ENCODE results near the gene BCAS1. TPM values are rescaled to one million over a fixed set of nuclear protein-coding genes. Genes with fewer than 3 reads are reported as not detected.
A peak's percentile ranks its signal among the peaks of the same experiment; 100 is the strongest.

The BCAS1 gene
- total and polyA plus RNA-seq, 10 of the 15 experiments (the other 5 are each of a cell fraction or from before 2014, with no cell fraction given), result 0.21 to 1.4 (median 0.55) TPM

DNA sequence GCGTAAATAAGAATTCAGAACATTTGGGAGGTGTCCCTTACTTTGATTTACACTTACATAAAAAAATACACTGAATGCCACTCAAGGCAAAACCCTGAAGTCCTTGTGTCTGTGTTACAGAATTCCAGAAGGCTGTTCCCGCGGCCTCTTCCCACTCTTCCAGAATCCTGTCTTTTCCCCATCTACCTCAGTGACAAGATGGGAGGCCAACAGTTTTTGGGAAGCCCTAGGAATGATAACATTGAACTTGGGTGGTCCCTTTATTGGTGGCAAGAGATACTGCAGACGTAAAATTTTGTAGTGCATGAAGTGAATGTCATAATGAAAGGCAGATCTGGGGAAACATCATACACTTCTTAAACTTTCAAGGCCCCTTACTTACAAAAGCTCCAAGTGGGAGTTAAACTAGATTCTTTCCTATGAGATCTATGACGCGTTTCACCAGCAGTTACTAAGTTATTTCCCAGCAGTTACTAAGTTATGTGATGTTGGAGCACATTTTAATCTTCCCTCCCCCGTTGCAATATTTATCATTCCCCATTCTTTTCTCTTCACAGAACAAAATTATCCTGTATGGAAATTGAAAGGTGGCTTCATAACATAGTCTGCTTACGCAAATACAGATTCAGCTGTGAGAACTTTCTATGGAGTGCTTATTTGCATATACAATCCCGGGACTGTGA lies 79.5 kb downstream of the BCAS1 start:
- Histone ChIP-seq H4K20me1 (ENCODE audit: control insufficient read depth, insufficient read depth) (no peaks in the 10 kb centered on the region), H3K79me2 (ENCODE audit: control insufficient read depth, insufficient read depth, low read length) (no peaks in the 10 kb centered on the region), H3K9ac (ENCODE audit: control insufficient read depth, insufficient read depth, low read length) (no peak overlapping the region), H2AFZ (ENCODE audit: control insufficient read depth, low read depth, low read length) (no peak overlapping the region), H3K27ac (ENCODE audit: control insufficient read depth, insufficient read depth) (no peak overlapping the region), H3K9me3 (replicated peaks; ENCODE audit: control insufficient read depth, insufficient read depth, low read length) (no peaks in the 10 kb centered on the region; the same call in 2 of the 3 replicates), H3K27me3 (replicated peaks in 1 of 2; ENCODE audit: control insufficient read depth in 2 of 2, insufficient read depth in 2 of 2, low read length in 1 of 2) (no peaks in the 10 kb centered on the region; a peak in 1 of 4 replicates), H3K4me1 (ENCODE audit: control insufficient read depth, insufficient read depth, low read length) (no peaks in the 10 kb centered on the region), H3K4me2 (ENCODE audit: control insufficient read depth, insufficient read depth) (no peak overlapping the region), H3K36me3 (ENCODE audit: control insufficient read depth in 2 of 2, insufficient read depth in 2 of 2, low read length in 1 of 2) (no peaks in the 10 kb centered on the region), H3K4me3 (no peak overlapping the region)
- no peak for ATAC-seq
- SMC1A ChIA-PET (ENCODE audit: uncharacterized antibody, unreplicated experiment), result interaction anchor here (0.8 to 1.2 kb wide), 2 partner anchors 9 to 91 kb away, joined by 3 read pairs; no protein-coding TSS in a partner anchor
- RAD21 ChIA-PET (ENCODE audit: unreplicated experiment), result no interaction called here
- no peak for FAIRE-seq
- no TSS peak for BruUV-seq (replicated peaks)
- CTCF ChIA-PET, result interaction anchor here (0.7 kb wide), 1 partner anchor 10 kb away, joined by 3 read pairs; no protein-coding TSS in a partner anchor
- TF ChIP-seq TAF1 (IDR thresholded peaks at IDR 0.05; ENCODE audit: borderline replicate concordance, low read depth, low read length) (no peak), SMAD5 (IDR thresholded peaks at IDR 0.05; ENCODE audit: low read depth) (no peak), NFXL1 (IDR thresholded peaks at IDR 0.05; ENCODE audit: borderline replicate concordance) (peak; percentile 13; the same call in 1 of the 2 replicates), POU2F2 (IDR thresholded peaks at IDR 0.05; ENCODE audit: borderline replicate concordance, low read depth, low read length) (no peak)
- POLR2A ChIA-PET, result no interaction called here
- in situ Hi-C loops (cut with MboI) (no loop called here), intact Hi-C loops (cut with micrococcal nuclease; ENCODE audit: unreplicated experiment) (no loop called here)
- WGBS (ENCODE audit: insufficient coverage, insufficient replicate concordance, low lambda C conversion rate, missing lambda C conversion rate), result 77% methylated on average over 9 of the region's 9 CpGs
- DNase-seq (ENCODE audit: low read depth, low spot score), result no peak

DNA sequence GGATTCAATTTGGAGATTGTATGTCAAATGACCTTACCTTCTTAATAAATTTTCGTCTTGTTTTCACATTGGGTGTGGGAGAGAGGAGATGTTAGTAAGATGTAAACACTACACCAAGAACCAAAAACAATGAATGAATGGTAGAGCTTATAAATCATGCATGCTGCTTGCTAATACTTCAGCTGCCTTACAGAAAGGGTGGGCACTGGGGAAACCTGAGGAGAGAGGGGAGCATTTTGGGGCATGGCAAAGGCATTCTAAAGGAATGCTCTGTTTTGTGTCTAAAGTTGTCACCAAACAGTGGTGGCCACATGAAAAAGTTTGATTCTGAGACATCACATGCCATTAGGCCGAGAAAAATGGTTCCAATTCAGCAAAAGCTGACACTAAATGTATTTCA lies 80.4 kb downstream of the BCAS1 start:
- Histone ChIP-seq H3K9me3 (replicated peaks; ENCODE audit: control insufficient read depth, insufficient read depth, low read length) (no peaks in the 10 kb centered on the region; the same call in 2 of the 3 replicates), H3K4me3 (no peak overlapping the region), H3K4me1 (ENCODE audit: control insufficient read depth, insufficient read depth, low read length) (no peaks in the 10 kb centered on the region), H4K20me1 (ENCODE audit: control insufficient read depth, insufficient read depth) (no peaks in the 10 kb centered on the region), H3K36me3 (ENCODE audit: control insufficient read depth in 2 of 2, insufficient read depth in 2 of 2, low read length in 1 of 2) (no peaks in the 10 kb centered on the region), H3K79me2 (ENCODE audit: control insufficient read depth, insufficient read depth, low read length) (no peaks in the 10 kb centered on the region), H3K4me2 (ENCODE audit: control insufficient read depth, insufficient read depth) (no peak overlapping the region), H3K9ac (ENCODE audit: control insufficient read depth, insufficient read depth, low read length) (no peak overlapping the region), H2AFZ (ENCODE audit: control insufficient read depth, low read depth, low read length) (no peak overlapping the region), H3K27ac (ENCODE audit: control insufficient read depth, insufficient read depth) (no peak overlapping the region), H3K27me3 (replicated peaks in 1 of 2; ENCODE audit: control insufficient read depth in 2 of 2, insufficient read depth in 2 of 2, low read length in 1 of 2) (no peaks in the 10 kb centered on the region; a peak in 1 of 4 replicates)
- ChIA-PET CTCF (interaction anchor here (0.7 kb wide), 1 partner anchor 9 kb away, joined by 3 read pairs; no protein-coding TSS in a partner anchor), SMC1A (ENCODE audit: uncharacterized antibody, unreplicated experiment) (no interaction called here), RAD21 (ENCODE audit: unreplicated experiment) (no interaction called here), POLR2A (no interaction called here)
- DNase-seq (ENCODE audit: low read depth, low spot score) (no peak), ATAC-seq (no peak), FAIRE-seq (no peak)
- intact Hi-C loops (cut with micrococcal nuclease; ENCODE audit: unreplicated experiment) (no loop called here), in situ Hi-C loops (cut with MboI) (no loop called here)
- 11% methylated on average over 2 of the region's 2 CpGs for WGBS (ENCODE audit: insufficient coverage, insufficient replicate concordance, low lambda C conversion rate, missing lambda C conversion rate)
- no TSS peak for BruUV-seq (replicated peaks)
- TF ChIP-seq RUNX3 (IDR thresholded peaks at IDR 0.05; ENCODE audit: low read length), result no peak
- TF ChIP-seq, protein P1, sequence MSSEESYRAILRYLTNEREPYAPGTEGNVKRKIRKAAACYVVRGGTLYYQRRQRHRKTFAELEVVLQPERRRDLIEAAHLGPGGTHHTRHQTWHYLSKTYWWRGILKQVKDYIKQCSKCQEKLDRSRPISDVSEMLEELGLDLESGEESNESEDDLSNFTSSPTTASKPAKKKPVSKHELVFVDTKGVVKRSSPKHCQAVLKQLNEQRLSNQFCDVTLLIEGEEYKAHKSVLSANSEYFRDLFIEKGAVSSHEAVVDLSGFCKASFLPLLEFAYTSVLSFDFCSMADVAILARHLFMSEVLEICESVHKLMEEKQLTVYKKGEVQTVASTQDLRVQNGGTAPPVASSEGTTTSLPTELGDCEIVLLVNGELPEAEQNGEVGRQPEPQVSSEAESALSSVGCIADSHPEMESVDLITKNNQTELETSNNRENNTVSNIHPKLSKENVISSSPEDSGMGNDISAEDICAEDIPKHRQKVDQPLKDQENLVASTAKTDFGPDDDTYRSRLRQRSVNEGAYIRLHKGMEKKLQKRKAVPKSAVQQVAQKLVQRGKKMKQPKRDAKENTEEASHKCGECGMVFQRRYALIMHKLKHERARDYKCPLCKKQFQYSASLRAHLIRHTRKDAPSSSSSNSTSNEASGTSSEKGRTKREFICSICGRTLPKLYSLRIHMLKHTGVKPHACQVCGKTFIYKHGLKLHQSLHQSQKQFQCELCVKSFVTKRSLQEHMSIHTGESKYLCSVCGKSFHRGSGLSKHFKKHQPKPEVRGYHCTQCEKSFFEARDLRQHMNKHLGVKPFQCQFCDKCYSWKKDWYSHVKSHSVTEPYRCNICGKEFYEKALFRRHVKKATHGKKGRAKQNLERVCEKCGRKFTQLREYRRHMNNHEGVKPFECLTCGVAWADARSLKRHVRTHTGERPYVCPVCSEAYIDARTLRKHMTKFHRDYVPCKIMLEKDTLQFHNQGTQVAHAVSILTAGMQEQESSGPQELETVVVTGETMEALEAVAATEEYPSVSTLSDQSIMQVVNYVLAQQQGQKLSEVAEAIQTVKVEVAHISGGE (CRISPR knock-in tag; IDR thresholded peaks at IDR 0.05), result no peak
- TF ChIP-seq RAD51 (IDR thresholded peaks at IDR 0.05), result no peak
- no peak for TF ChIP-seq EZH2 (IDR thresholded peaks at IDR 0.05; ENCODE audit: borderline replicate concordance, control insufficient read depth, low read depth, low read length)
- no peak for TF ChIP-seq MXI1 (IDR thresholded peaks at IDR 0.05; ENCODE audit: low read depth, low read length)
- TF ChIP-seq NR2C1 (IDR thresholded peaks at IDR 0.05), result no peak
- TF ChIP-seq CREM (IDR thresholded peaks at IDR 0.05; ENCODE audit: low read depth), result no peak
- TF ChIP-seq, protein P2, sequence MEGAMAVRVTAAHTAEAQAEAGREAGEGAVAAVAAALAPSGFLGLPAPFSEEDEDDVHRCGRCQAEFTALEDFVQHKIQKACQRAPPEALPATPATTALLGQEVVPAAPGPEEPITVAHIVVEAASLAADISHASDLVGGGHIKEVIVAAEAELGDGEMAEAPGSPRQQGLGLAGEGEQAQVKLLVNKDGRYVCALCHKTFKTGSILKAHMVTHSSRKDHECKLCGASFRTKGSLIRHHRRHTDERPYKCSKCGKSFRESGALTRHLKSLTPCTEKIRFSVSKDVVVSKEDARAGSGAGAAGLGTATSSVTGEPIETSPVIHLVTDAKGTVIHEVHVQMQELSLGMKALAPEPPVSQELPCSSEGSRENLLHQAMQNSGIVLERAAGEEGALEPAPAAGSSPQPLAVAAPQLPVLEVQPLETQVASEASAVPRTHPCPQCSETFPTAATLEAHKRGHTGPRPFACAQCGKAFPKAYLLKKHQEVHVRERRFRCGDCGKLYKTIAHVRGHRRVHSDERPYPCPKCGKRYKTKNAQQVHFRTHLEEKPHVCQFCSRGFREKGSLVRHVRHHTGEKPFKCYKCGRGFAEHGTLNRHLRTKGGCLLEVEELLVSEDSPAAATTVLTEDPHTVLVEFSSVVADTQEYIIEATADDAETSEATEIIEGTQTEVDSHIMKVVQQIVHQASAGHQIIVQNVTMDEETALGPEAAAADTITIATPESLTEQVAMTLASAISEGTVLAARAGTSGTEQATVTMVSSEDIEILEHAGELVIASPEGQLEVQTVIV (IDR thresholded peaks at IDR 0.05; ENCODE audit: borderline replicate concordance, partially characterized antibody), result no peak
